GDM1 (cell line): ENCODE results near the gene EFCAB6.

Source experiments
- DNase-seq: peaks from one replicate; lab custom pipeline; 2025; lab: John Stamatoyannopoulos, UW

The EFCAB6 gene

DNA sequence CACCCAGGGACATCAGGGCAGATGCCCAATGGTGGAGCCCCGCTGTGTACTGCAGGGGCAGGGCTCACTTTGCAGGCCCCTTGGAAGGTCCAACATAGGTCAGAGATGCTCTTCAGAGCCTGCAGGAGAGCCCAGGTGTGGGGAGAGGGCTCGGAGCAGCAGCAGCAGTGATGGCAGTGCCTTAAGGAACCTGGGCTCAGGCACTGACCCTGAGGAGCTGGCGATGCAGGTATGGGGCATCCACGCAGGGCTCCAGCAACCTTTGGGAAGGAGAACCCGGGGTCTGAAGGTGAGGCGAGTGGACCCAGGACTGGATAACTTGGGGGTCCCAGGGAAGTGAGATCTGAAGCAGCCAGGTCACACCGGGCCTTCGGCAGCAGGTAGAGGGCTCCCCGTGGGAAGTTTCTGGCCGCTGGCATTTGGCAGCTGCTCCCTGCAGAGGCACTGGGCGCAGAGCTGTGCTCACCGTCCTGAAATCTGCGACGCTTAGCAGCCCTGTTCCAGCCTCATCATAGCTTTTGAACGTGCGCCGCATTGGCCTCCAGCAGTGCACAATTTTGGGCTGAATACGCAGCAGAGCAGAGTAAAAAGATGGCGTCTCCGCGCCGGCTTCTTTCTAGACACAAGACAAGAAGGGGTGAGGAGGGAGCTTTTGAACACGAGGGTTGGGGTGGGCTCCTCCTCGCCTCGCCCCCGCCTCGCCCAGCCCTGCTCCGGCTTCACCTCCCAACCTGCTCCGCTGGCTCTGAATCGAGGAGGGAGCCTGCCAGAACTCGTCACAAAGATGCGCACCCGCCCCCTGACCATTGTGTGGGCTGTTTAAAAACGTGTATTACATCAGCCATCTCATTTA is 281.5 kb downstream of the EFCAB6 start:
- no peak for DNase-seq

DNA sequence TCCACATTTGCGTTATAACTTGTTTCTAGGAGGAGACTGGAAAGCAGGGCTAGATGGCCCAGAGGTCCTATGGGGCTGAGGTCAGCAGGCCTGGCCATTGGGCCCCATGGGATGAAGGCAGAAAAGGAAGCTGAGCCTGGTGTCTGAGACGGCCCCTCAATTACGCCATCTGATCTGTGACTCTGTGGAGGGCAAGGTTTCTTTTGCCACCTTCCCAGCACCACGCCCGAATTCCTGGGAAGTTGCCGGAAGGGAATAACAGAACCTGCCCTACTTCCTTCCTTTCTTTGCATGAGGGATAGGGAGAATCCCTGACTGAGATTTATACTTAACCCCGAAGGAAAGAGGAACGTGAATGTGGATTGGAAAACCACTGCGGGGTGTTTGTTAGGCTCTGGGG is 282.2 kb downstream of the EFCAB6 start:
- no peak for DNase-seq

DNA sequence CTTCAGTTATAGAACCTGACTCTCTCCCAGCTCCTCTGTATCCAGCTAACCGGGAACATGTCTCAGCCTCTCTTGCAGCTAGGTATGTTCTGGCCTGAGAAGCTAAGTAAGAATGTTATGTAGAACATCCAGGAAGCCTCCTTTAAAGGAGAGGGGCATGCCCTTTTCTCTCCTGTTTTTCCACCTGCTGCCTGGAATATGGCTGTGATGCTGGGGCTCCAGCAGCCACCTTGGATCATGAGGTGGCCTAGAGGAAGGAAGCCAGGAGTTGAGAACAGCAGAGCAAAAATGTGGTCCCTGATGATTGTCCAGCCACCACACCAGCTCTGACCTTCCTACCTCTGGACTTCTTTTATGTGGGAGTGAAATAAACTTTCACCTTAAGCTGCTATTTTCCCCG is 282.6 kb downstream of the EFCAB6 start:
- no peak for DNase-seq

- no peak for DNase-seq
Observed at GRCh38 chr22:43528601-43529360, 283.3 kb downstream of the EFCAB6 start.

DNA sequence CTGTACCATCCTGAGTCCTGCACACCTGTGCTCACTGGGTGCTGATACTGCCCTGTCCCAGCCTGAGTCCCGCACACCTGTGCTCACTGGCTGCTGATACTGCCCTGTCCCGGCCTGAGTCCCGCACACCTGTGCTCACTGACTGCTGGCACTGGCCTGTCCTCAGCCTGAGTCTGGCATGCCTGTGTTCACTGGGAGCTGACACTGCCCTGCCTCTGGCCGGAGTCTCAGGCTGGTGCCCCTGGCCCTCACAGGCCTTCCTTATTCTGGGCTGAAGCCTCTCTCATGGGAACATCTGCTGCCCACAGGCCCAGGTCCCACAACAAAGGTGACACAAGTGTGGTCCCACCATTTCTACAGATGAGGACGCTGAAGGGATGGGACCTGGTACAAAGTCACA is 285.2 kb downstream of the EFCAB6 start:
- no peak for DNase-seq

- no peak for DNase-seq
Observed at GRCh38 chr22:43526117-43526655, 285.9 kb downstream of the EFCAB6 start.

GRCh38 chr22:43521716-43522115 is 290.4 kb downstream of the EFCAB6 start:
- DNase-seq = no peak

GRCh38 chr22:43520632-43521039 is 291.5 kb downstream of the EFCAB6 start:
- no peak for DNase-seq

DNA sequence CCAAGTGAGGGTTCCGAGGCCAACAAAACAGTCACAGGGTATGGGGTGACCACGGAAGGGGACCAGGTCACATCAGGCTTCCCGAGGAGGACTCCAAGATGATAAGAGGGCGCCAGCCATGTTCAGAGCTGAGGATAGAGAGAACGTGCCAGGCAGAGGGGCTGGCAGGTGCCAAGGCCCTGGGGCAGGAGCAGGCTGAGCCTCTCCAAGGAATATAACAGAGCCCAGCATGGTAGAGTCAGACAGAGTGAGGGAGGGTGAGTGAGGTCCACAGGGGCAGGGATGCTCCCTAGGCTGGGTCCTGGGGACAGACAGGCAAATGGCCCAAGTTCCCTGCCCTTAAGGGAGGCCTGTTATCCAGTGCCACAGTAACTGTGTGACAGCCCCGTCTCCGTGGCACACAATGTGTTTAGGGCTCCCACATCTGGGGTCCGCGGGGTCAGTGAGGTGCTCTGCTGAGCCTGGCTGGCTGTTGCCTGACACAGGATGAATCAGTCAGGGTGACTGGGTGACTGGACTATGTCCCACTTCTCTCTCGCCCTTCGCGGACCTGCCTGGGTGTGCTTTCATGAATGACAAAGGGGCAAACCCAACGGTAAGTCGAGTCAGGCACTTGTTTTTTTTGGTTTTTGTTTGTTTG is 295.0 kb downstream of the EFCAB6 start:
- no peak for DNase-seq

DNA sequence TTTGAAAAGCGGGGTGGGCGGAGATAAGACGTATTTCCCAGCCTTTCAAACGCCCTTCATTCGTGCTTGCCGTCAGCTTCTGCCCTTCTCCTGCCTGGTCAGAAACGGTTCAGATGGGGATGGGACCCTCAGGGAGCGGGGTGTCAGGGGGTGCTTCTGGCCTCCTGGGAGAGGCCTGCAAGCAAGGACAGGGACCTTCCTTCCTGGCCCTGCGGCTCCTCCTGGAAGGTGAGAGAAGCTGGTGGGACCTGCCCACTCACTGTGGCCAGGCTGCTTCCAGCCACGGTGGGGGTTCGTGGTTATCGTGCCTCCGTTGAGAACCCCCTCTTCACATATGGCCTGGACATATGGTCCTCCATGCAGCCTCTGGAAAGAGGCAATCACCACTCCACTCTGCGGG is 295.7 kb downstream of the EFCAB6 start:
- DNase-seq = no peak

DNA sequence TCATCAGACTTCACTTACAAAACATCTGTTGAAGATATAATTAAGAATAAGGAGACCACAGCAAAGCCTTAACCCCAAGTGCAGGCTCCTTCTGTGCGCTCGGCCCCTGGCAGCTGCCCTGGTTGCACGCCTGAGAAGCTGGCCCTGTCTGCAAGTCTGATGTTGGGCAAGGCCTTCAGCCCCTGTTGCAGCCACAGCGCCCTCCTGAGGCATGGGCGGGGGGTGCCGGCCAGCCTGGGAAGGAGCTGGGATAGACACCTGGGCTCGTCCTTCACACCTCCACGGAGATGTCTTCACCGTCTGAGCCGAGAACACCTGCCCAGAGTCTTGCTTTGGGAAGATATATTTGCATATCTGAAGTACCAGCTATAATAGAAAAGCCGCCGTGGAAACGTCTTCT is 296.2 kb downstream of the EFCAB6 start:
- DNase-seq = no peak

DNA sequence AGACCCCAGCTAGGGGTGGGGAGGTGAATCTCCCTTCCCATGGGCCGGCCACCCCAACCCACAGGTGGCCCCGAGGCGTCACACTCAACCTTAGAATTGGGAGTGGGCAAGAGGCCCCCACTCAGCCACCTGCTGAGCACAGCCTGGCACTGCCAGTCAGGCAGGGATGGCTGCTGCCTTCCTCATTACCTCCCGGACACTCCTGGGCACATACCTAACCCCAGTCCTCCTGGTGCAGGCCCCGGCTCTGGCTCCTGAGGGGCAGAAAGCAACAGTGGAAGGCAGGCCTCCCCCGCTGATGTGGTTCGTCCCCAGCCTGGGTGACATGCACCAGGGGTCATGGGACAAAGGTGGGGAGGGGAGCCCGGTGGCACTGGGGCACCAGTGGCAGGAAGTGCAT is 296.7 kb downstream of the EFCAB6 start:
- DNase-seq = no peak

- DNase-seq = no peak
Observed at GRCh38 chr22:43514476-43515157, 297.5 kb downstream of the EFCAB6 start.

DNA sequence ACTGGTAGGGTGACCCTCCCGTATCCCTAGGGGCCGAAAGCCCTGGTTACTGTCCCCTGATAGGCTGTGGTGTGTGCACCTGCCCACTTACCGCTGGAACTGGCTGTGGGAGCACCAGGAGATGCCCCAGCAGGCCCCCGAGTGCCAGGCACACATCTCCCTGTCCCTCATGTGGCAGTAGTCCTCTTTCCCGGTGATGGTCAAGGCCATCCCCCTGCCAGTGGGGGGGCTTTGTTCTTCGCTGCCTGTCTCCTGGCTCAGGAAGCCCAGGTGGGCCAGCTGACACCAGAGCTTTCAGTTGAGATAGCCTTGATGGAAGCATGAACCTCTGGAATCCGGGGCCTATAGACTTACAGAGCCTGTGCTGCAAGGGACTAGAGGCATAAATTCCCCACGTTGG is 299.8 kb downstream of the EFCAB6 start:
- no peak for DNase-seq

GRCh38 chr22:43511276-43511910 is 300.7 kb downstream of the EFCAB6 start:
- DNase-seq = no peak

- no peak for DNase-seq
Observed at GRCh38 chr22:43510281-43511070, 301.6 kb downstream of the EFCAB6 start.

- DNase-seq = no peak
Observed at GRCh38 chr22:43509337-43509736, 302.8 kb downstream of the EFCAB6 start.

DNA sequence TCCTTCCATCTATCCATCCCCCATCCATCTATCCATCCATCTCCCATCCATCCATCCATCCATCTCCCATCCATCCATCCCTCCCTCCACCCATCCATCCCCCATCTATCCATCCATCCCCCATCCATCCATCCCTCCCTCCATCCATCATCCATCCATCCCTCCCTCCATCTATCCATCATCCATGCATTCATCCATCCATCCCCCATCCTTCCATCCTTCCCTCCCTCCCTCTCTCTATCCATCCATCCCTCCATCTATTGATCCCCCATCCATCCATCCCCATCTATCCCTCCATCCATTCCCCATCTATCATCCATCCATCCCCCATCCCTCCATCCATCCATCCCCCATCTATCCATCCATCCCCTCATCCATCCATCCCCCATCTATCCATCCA is 303.6 kb downstream of the EFCAB6 start:
- DNase-seq = no peak

DNA sequence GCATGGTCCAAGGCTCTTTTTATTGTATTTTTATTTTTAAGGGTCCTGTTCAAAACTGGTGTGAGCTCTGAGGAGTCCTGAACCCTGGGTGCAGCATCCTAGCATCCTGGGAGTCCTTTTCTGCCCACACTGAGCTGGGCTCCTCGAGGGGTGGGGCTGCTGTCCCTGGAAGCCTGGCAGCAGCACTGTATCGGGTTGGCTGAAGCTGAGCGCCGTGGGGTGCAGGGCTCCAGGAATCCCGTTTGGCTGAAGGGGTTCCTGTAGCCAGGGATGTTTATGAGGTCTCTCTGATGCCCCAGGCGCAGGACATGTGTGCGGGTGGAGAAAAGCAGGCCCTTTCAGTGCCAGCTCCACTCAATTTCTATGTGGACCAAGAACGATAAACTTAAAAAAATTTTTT is 304.9 kb downstream of the EFCAB6 start:
- DNase-seq = no peak

GRCh38 chr22:43506487-43506886 is 305.6 kb downstream of the EFCAB6 start:
- DNase-seq = no peak

DNA sequence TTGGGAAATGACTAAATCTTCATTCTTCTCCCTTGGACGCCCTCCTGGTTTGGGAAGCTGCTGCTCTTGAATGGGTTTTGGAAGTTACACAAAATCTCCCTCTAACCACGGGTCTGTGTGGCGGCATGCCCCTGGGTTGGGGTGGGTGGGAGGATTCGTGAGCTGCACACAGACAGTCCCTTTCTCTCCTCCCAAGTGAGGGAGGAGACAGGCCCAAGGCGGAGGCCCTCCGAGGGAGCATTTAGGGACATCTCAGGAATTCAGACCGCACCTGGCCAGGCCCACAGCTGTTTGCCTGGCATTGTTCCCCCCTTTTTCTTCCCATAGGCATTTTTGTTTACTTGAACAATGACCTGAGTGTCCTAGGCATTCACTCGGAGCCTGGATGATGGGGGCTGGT is 306.2 kb downstream of the EFCAB6 start:
- no peak for DNase-seq
